Occipital lobe (tissue), 2 donors: ENCODE data around the gene STK11IP. TPM values are rescaled to one million over a fixed set of nuclear protein-coding genes. Genes with fewer than 3 reads are reported as not detected.

Experiments
- DNase-seq: peaks from one replicate; lab custom pipeline; 2025; lab: John Stamatoyannopoulos, UW
- total RNA-seq: library from RNA; depleted of rRNA; stranded (reverse); fragments of >200 nt; gene quantifications from one replicate; pipeline ENCODE4 v1.2.3, GENCODE V29; 2014

The STK11IP gene
- total RNA-seq, 1 donor from 2014 or later: 14.7 TPM

- DNase-seq: no peak
These were observed 34.3 kb upstream of the STK11IP start for GRCh38 chr2:219563271-219563928.

GRCh38 chr2:219565130-219566080 is 32.3 kb upstream of the STK11IP start:
- no peak for DNase-seq

GRCh38 chr2:219566640-219567039 is 31.0 kb upstream of the STK11IP start:
- no peak for DNase-seq

- DNase-seq: no peak
These were observed 30.5 kb upstream of the STK11IP start for GRCh38 chr2:219567131-219567530.

- DNase-seq: no peak
These were observed 29.8 kb upstream of the STK11IP start for GRCh38 chr2:219567791-219568361.

GRCh38 chr2:219569041-219569440 is 28.6 kb upstream of the STK11IP start:
- DNase-seq: no peak

GRCh38 chr2:219569635-219570034 is 28.0 kb upstream of the STK11IP start:
- no peak for DNase-seq

- no peak for DNase-seq
These were observed 27.3 kb upstream of the STK11IP start for GRCh38 chr2:219570194-219570923.

GRCh38 chr2:219570924-219571310 is 26.7 kb upstream of the STK11IP start:
- DNase-seq: no peak

GRCh38 chr2:219571311-219572236 is 26.1 kb upstream of the STK11IP start, which contains the start of gene OBSL1:
Gene OBSL1 (minus strand): TSS chr2:219571539. CDS start chr2:219571232, 307 bp downstream.
- DNase-seq: peak; percentile 57

GRCh38 chr2:219572237-219573001 is 25.2 kb upstream of the STK11IP start, which contains the start of gene INHA:
Gene INHA (plus strand): TSS chr2:219572310. CDS start chr2:219572375, 65 bp downstream.
- no peak for DNase-seq

GRCh38 chr2:219573166-219573565 is 24.5 kb upstream of the STK11IP start:
- no peak for DNase-seq

GRCh38 chr2:219574484-219575311 is 23.0 kb upstream of the STK11IP start:
- no peak for DNase-seq

- no peak for DNase-seq
These were observed 21.8 kb upstream of the STK11IP start for GRCh38 chr2:219575566-219576504.

- DNase-seq: peak; percentile 19
These were observed 20.9 kb upstream of the STK11IP start for GRCh38 chr2:219576505-219577388.
